HCT116 (cell line): ENCODE results near the gene MMP15. TPM values are rescaled to one million over a fixed set of nuclear protein-coding genes. Genes with fewer than 3 reads are reported as not detected.

Experiments
- ATAC-seq: fragments of 200-7000 bp; cut with Tn5 transposase; 2 replicates; pipeline ENCODE4 v1.9.1; 2020; ENCODE audit warnings: mild to moderate bottlenecking, moderate library complexity
- BruUV-seq: library from RNA; stranded (reverse); fragments of 400-500 nt; replicated peaks from 2 replicates; lab custom pipeline; 2021; lab: Mats Ljungman, UMichigan
- CTCF ChIA-PET: fragments of 300-600 bp; sonication (Branson Sonifier 250); formaldehyde crosslinking; loops from one replicate; lab custom pipeline; 2021; ENCODE audit warnings: antibody characterized with exemption; lab: Charles Lee
- POLR2A ChIA-PET: fragments of 300-600, 350-600 bp; sonication (Branson Sonifier 250); formaldehyde crosslinking; loops from one replicate; lab custom pipeline; 2021; ENCODE audit warnings: antibody characterized with exemption; lab: Charles Lee
- RAD21 ChIA-PET, 2 experiments: fragments of 300-600 bp; sonication (Branson Sonifier 250); formaldehyde crosslinking; loops; one replicate each; lab custom pipeline; 2023; ENCODE audit warnings: low total read pairs in 2 of 2; ENCODE audit not compliant: uncharacterized antibody in 2 of 2, unreplicated experiment in 2 of 2, low non-redundant PET in 1 of 2; lab: Charles Lee
- DNase-seq: peaks from one replicate; pipeline ENCODE4 v3.0.0-alpha.2; 2010; ENCODE audit warnings: low read depth, low spot score
- H2AFZ ChIP-seq: fragments of 200-600 bp; shearing (Covaris generic), sonication (generic); 2 replicates; pipeline ENCODE4 v1.6.1; 2017; ENCODE audit warnings: low read depth, mixed run types, mixed read lengths, antibody characterized with exemption, low read length; ENCODE audit not compliant: poor library complexity, severe bottlenecking
- H3K27ac ChIP-seq: 2 replicates; pipeline ENCODE4 v1.5.1; 2012; ENCODE audit warnings: low read depth, low read length
- H3K27me3 ChIP-seq: fragments of 200-600 bp; sonication (generic); 2 replicates; pipeline ENCODE4 v1.6.1; 2016; ENCODE audit warnings: mixed run types, low read length, mixed read lengths; ENCODE audit not compliant: insufficient read depth
- H3K36me3 ChIP-seq, 2 experiments: fragments of 200-500 bp in 1 of 2; fragments of 200-600 bp in 1 of 2; sonication (Bioruptor generic) in 1 of 2; sonication (generic) in 1 of 2; 2 replicates each; pipeline versions ENCODE4 v1.5.1 to v1.6.1; 2014 to 2016; ENCODE audit warnings: low read length in 2 of 2, inconsistent platforms in 1 of 2, mixed read lengths in 1 of 2, mixed run types in 1 of 2; ENCODE audit not compliant: insufficient read depth in 2 of 2, control insufficient read depth in 1 of 2
- H3K4me1 ChIP-seq, 2 experiments: fragments of 200-600 bp in 1 of 2; sonication (generic) in 1 of 2; 2 replicates each; pipeline versions ENCODE4 v1.5.1 to v1.6.1; 2012 to 2017; ENCODE audit warnings: low read length in 2 of 2, inconsistent platforms in 1 of 2, mild to moderate bottlenecking in 1 of 2, mixed read lengths in 1 of 2, mixed run types in 1 of 2, moderate library complexity in 1 of 2; ENCODE audit not compliant: insufficient read depth in 2 of 2, control insufficient read depth in 1 of 2
- H3K4me2 ChIP-seq: fragments of 200-600 bp; sonication (generic); 2 replicates; pipeline ENCODE4 v1.6.1; 2017; ENCODE audit warnings: mixed run types, low read length, mixed read lengths
- H3K4me3 ChIP-seq, 2 experiments: fragments of 200-600 bp in 1 of 2; sonication (generic) in 1 of 2; replicated peaks in 1 of 2; 2 replicates each; pipeline ENCODE4 v1.5.1; 2011 to 2016; ENCODE audit warnings: low read length in 2 of 2, control low read depth in 1 of 2, low read depth in 1 of 2, mild to moderate bottlenecking in 1 of 2, mixed read lengths in 1 of 2, mixed run types in 1 of 2
- H3K79me2 ChIP-seq: fragments of 200-600 bp; sonication (generic); 2 replicates; pipeline ENCODE4 v1.6.1; 2017; ENCODE audit warnings: mild to moderate bottlenecking, mixed run types, low read length, moderate library complexity, mixed read lengths; ENCODE audit not compliant: insufficient read depth
- H3K9ac ChIP-seq: fragments of 200-600 bp; sonication (generic); 2 replicates; pipeline ENCODE4 v1.6.1; 2016; ENCODE audit warnings: low read length, mixed read lengths
- H3K9me2 ChIP-seq: fragments of 200-600 bp; sonication (generic), shearing (Covaris generic); 2 replicates; pipeline ENCODE4 v1.6.1; 2017; ENCODE audit warnings: mixed run types, mild to moderate bottlenecking, moderate library complexity; ENCODE audit not compliant: insufficient read depth
- H3K9me3 ChIP-seq, 2 experiments: fragments of 200-500 bp in 1 of 2; fragments of 200-600 bp in 1 of 2; sonication (Bioruptor generic) in 1 of 2; sonication (generic) in 1 of 2; 2 replicates each; pipeline ENCODE4 v1.6.1; 2014 to 2017; ENCODE audit warnings: low read length in 2 of 2, mixed read lengths in 2 of 2, inconsistent platforms in 1 of 2, low read depth in 1 of 2, mild to moderate bottlenecking in 1 of 2, mixed run types in 1 of 2, moderate library complexity in 1 of 2; ENCODE audit not compliant: control insufficient read depth in 1 of 2, insufficient read depth in 1 of 2
- H4K20me1 ChIP-seq: fragments of 200-600 bp; sonication (generic), shearing (Covaris generic); 2 replicates; pipeline ENCODE4 v1.6.1; 2017; ENCODE audit warnings: mixed run types, mild to moderate bottlenecking, moderate library complexity; ENCODE audit not compliant: insufficient read depth
- CBX3 ChIP-seq: IDR thresholded peaks from 2 replicates; pipeline ENCODE4 v1.6.1; 2012; ENCODE audit warnings: low read depth
- CEBPB ChIP-seq: IDR thresholded peaks from 2 replicates; pipeline ENCODE4 v1.6.1; 2012; ENCODE audit warnings: low read depth
- ELF1 ChIP-seq: IDR thresholded peaks from 2 replicates; pipeline ENCODE4 v1.6.1; 2012; ENCODE audit warnings: low read depth, borderline replicate concordance
- EZH2phosphoT487 ChIP-seq: fragments of 200-600 bp; IDR thresholded peaks from 2 replicates; pipeline ENCODE4 v1.6.1; 2018; ENCODE audit warnings: antibody characterized with exemption, borderline replicate concordance
- FOSL1 ChIP-seq: IDR thresholded peaks from 2 replicates; pipeline ENCODE4 v1.6.1; 2012; ENCODE audit warnings: low read depth
- POLR2A ChIP-seq: IDR thresholded peaks from 2 replicates; pipeline ENCODE4 v1.7.0; 2011; ENCODE audit warnings: borderline replicate concordance; ENCODE audit not compliant: insufficient read depth, insufficient read length; ENCODE audit errors: extremely low read depth
- POLR2AphosphoS5 ChIP-seq: IDR thresholded peaks from 2 replicates; pipeline ENCODE4 v1.6.1; 2011; ENCODE audit warnings: mild to moderate bottlenecking, low read depth, low read length, moderate library complexity
- RAD21 ChIP-seq: IDR thresholded peaks from 2 replicates; pipeline ENCODE4 v1.6.1; 2012; ENCODE audit warnings: low read depth, mild to moderate bottlenecking
- SIN3A ChIP-seq: IDR thresholded peaks from 2 replicates; pipeline ENCODE4 v1.6.1; 2012; ENCODE audit warnings: low read depth
- ZNF274 ChIP-seq: fragments of 200-500 bp; sonication (Bioruptor generic); IDR thresholded peaks from 2 replicates; pipeline ENCODE4 v1.6.1; 2014; ENCODE audit warnings: mild to moderate bottlenecking, low read depth, low read length, inconsistent platforms
- intact Hi-C: fragments of 100-400 bp; cut with micrococcal nuclease; formaldehyde crosslinking; loops from 2 replicates; pipeline ENCODE4 v1.10.0; 2022
- total RNA-seq: library from RNA; stranded (reverse); gene quantifications from one replicate; pipeline ENCODE4 v1.2.1, GENCODE V29; 2021; ENCODE audit not compliant: unreplicated experiment
- TF ChIP-seq, protein P1 (sequence below): IDR thresholded peaks from 2 replicates; pipeline ENCODE4 v1.6.1; 2012
- TF ChIP-seq, protein P2 (sequence below), 3 experiments: fragments of 200-600 bp in 1 of 3; sonication (generic) in 1 of 3; IDR thresholded peaks in 2 of 3; conservative IDR thresholded peaks in 1 of 3; 2 replicates each; pipeline ENCODE4 v1.5.1; 2012 to 2017; ENCODE audit warnings: low read depth in 2 of 3, low read length in 2 of 3, antibody characterized with exemption in 1 of 3, borderline replicate concordance in 1 of 3, control low read depth in 1 of 3, mild to moderate bottlenecking in 1 of 3, mixed read lengths in 1 of 3, mixed run types in 1 of 3, moderate library complexity in 1 of 3; ENCODE audit not compliant: insufficient read depth in 1 of 3

MMP15 gene
- total RNA-seq, 1 experiment from 2014 or later = 38.5 TPM

DNA sequence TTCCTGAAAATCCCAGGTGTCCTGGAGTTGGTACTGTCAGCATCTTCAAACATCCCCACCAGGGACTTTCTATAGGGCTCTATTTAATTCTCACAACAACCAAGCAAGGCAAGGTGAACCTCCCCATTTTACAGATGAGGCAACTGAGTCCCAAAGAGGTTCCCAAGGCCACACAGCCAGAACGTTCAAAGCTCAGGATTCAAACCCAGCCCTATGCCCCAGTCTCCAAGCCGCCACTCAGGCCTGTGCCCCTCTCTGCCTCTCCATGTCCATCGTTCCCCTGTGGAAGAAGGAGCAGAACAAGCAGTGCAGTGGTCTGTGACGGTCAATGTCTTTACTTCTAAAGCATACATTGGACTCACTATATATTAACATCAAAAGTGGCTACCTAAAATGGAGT, 31.2 kb upstream of the MMP15 start:
- Histone ChIP-seq H3K9ac (no peak overlapping the region), H3K4me2 (no peak overlapping the region), H3K27me3 (no peaks in the 10 kb centered on the region), H3K79me2 (no peaks in the 10 kb centered on the region)
- ATAC-seq = no peak
- TF ChIP-seq POLR2A (no peak), POLR2AphosphoS5 (no peak), FOSL1 (no peak), ELF1 (no peak), SIN3A (no peak), CEBPB (no peak), ZNF274 (no peak)
- TF ChIP-seq, all 23 proteins: peak for 0
- H2AFZ ChIP-seq = no peak overlapping the region
- H3K9me3 ChIP-seq = no peaks in the 10 kb centered on the region
- H3K4me1 ChIP-seq = peaks cover 9 to 23% of the 10 kb centered on the region in 2 experiments; a peak in 3 of 4 replicates
- RAD21 ChIA-PET = no interaction called here
- no peak overlapping the region for H3K4me3 ChIP-seq
- H3K36me3 ChIP-seq = no peaks in the 10 kb centered on the region
- no TSS peak for BruUV-seq
- H3K9me2 ChIP-seq = no peaks in the 10 kb centered on the region
- intact Hi-C loops = loop anchor here (2.0 kb wide), 1 partner anchor 238 kb away; no protein-coding TSS in a partner anchor
- no peaks in the 10 kb centered on the region for H4K20me1 ChIP-seq
- DNase-seq = no peak
- CTCF ChIA-PET = no interaction called here
- POLR2A ChIA-PET = no interaction called here
- no peak overlapping the region for H3K27ac ChIP-seq

DNA sequence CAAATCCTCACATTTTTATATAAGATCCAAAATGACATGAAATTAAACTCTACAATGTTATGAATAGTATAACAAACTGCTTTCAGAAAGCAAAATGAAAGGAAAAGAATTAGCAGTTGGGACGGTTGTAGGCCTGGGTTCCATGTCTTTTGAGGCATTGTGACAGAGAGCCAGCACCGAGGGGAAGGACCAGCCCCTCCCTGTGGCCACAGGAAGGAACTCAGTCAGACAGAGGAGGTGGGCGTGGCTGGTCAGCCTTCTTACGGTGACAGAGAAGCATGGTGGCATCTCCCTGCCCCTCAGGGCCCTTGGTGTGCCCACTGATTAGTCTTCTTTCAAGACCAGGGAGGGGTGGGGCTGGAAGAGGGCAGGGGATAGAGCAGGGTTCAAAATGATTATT, 30.8 kb upstream of the MMP15 start:
- POLR2A ChIA-PET = no interaction called here
- Histone ChIP-seq H3K27ac (no peak overlapping the region), H3K27me3 (no peaks in the 10 kb centered on the region), H3K79me2 (no peaks in the 10 kb centered on the region), H3K9ac (no peak overlapping the region), H3K36me3 (no peaks in the 10 kb centered on the region), H4K20me1 (no peaks in the 10 kb centered on the region), H3K9me3 (no peaks in the 10 kb centered on the region), H3K9me2 (no peaks in the 10 kb centered on the region), H2AFZ (no peak overlapping the region), H3K4me1 (peaks cover 13 to 27% of the 10 kb centered on the region in 2 experiments; a peak in 3 of 4 replicates), H3K4me3 (no peak overlapping the region), H3K4me2 (no peak overlapping the region)
- intact Hi-C loops = loop anchor here (2.0 kb wide), 1 partner anchor 238 kb away; no protein-coding TSS in a partner anchor
- TF ChIP-seq EZH2phosphoT487 (no peak), CBX3 (no peak), RAD21 (peak; percentile 64), ELF1 (no peak)
- TF ChIP-seq, protein P1, sequence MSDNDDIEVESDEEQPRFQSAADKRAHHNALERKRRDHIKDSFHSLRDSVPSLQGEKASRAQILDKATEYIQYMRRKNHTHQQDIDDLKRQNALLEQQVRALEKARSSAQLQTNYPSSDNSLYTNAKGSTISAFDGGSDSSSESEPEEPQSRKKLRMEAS = no peak
- TF ChIP-seq, protein P2, sequence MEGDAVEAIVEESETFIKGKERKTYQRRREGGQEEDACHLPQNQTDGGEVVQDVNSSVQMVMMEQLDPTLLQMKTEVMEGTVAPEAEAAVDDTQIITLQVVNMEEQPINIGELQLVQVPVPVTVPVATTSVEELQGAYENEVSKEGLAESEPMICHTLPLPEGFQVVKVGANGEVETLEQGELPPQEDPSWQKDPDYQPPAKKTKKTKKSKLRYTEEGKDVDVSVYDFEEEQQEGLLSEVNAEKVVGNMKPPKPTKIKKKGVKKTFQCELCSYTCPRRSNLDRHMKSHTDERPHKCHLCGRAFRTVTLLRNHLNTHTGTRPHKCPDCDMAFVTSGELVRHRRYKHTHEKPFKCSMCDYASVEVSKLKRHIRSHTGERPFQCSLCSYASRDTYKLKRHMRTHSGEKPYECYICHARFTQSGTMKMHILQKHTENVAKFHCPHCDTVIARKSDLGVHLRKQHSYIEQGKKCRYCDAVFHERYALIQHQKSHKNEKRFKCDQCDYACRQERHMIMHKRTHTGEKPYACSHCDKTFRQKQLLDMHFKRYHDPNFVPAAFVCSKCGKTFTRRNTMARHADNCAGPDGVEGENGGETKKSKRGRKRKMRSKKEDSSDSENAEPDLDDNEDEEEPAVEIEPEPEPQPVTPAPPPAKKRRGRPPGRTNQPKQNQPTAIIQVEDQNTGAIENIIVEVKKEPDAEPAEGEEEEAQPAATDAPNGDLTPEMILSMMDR (IDR thresholded peaks at IDR 0.05 in 2 of 3, conservative IDR thresholded peaks at IDR 0.05 in 1 of 3; ENCODE audit: borderline replicate concordance in 1 of 3, insufficient read depth in 1 of 3, low read depth in 2 of 3, low read length in 2 of 3) = peak; percentile 58 to 69 (median 65); a peak in 5 of 6 replicates
- ATAC-seq (peak; percentile 89), DNase-seq (peak; percentile 37)
- CTCF ChIA-PET = no interaction called here
- BruUV-seq = no TSS peak
- RAD21 ChIA-PET = no interaction called here
